OCI-M2 (cell line): ENCODE results near the gene DNAH14.
"Not testable (repeated sequence)": the region's sequence is repeated elsewhere in the genome, so short reads cannot be mapped to it uniquely, and the experiment has no call there.

Experiments used
- DNase-seq: peaks from one replicate; lab custom pipeline; 2025; ENCODE audit not compliant: unreplicated experiment; lab: John Stamatoyannopoulos, UW

Gene DNAH14

DNA sequence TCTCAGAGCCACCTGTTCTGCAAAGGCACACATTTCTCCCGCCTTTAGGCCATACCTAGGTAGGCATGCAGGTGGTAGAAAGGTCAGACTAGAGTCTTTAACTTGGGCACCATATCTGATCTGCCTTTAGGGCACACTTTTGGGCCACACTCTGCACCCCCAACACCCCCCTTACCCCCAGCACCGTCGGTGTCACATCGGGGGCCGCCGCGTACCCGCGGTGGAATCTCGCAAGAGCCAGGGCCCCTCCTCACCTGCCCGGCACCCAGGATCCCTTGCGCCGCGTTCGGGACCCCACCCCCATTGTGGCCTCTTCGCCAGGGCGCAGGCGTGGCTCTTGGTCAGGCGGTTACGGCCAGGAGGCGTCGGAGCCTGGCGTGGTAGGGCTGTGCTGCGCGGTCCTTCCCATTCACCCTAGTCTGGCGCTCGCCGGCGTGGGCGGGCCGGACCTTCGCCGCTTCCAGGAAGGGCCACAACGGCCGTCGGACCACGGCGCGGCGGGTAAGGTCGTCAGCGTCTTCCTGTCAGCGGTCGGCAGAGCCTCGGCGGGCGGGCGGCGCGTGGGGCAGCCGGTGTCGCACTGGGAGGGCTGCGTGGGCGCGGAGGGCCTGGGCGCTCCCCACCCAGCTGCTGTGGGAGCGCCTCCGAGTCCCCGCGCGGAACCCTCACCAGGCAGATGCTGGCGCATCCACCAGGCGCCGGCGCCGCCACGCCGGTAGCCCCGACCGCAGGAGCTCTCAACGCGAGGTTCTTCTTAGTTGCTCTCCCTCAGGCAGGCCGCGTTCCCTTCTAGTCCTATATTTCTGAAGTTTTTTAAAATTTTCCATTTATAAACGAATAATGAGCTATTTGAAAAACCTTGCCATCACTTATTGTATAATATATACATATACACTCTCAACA, at the start of gene DNAH14:
Gene DNAH14, plus strand, starts transcription at position 341 of the 903 bp plus-strand sequence. CDS start 23,028 bp downstream, outside the sequence.
- DNase-seq, result peak; percentile 32

DNA sequence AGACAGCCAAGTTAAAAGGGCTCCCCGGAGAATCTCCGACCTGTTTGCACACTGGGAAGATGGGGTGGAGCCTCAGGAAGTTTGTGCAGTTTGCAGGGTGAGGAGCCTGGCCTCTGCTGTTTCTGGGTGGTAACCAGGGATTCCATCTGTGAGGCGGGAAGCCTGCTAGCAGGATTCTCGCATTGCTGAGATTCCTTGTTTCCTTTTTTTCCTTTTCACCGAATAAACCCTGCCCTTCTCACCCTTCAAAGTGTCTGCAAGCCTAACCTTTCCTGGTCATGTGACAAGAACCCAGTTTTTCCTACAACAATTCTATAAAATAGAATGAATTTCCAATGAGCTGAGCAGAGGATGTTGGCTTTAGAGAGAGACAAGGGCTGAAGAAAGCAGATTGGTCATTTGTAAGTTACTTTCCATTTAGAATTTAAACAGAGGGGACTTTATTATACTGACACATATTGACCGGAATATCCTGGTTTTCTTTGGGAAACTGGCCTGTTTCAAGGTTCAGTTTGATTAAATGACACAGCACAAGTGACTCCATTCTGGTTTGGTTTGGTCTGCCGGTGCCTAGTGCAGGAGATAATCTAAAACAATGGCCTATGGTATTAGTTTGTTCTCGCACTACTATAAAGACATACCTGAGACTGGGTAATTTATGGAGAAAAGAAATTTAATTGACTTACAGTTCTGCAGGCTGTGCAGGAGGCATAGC, 48.7 kb upstream of the DNAH14 start:
- no peak for DNase-seq

DNA sequence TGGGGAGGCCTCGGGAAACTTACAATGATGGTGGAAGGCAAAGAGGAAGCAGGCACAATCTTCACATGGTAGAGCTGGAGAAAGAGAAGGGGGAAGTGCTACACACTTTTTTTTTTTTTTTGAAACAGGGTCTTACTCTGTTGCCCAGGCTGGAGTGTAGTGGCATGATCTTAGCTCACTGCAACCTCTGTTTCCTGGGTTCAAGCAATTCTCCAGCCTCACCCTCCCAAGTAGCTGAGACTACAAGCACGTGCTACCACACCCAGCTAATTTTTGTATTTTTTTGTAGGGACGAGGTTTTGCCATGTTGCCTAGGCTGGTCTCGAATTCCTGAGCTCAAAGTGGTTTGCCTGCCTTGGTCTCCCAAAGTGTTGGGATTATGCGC, 48.2 kb upstream of the DNAH14 start:
- DNase-seq, result not testable (repeated sequence)

DNA sequence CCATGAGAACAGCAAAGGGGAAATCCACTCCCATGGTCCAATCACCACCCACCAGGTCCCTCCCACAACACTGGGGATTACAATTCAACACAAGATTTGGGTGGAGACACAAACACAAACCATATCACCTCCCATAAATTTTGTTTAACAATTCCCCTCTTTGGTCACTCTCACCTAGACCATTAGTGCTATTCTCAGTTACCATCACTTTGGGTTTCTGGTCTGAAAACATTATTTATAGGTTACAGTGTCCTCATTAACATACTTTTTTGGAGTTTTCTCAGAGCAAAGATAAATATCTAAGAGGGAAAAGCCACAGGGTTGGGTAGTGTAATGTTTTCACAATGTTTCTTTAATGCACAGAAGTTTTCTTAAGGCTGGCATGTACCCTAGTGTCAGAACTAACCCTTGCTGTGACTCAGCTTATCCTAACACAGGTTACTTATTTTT, 47.7 kb upstream of the DNAH14 start:
- DNase-seq, result no peak

GRCh38 chr1:224882264-224882663, 47.2 kb upstream of the DNAH14 start:
- no peak for DNase-seq

DNA sequence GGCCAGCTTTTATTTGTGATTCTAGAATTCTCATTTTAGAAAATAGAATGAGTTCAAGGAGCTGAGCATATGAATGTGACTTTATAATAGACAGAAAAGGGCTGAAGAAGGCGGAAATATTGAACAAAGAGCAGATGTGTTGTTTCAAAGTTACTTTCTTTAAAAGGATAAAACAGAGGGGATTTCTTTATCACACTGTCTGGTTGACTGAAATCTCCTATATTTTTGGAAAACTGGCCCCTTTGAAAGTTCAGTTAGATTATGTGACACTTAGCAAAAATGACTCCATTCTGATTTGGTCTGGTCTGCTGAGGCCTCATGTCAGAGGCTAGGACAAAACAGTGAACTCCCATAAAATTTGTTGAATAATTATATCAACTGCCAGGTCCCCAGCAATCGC, 46.4 kb upstream of the DNAH14 start:
- DNase-seq, result no peak

- no peak for DNase-seq
Measured at GRCh38 chr1:224884361-224884801, 45.1 kb upstream of the DNAH14 start.

GRCh38 chr1:224885376-224885775, 44.1 kb upstream of the DNAH14 start:
- not testable (repeated sequence) for DNase-seq

- DNase-seq, result no peak
Measured at GRCh38 chr1:224894915-224895314, 34.6 kb upstream of the DNAH14 start.

GRCh38 chr1:224896130-224896781, 33.2 kb upstream of the DNAH14 start:
- no peak for DNase-seq

DNA sequence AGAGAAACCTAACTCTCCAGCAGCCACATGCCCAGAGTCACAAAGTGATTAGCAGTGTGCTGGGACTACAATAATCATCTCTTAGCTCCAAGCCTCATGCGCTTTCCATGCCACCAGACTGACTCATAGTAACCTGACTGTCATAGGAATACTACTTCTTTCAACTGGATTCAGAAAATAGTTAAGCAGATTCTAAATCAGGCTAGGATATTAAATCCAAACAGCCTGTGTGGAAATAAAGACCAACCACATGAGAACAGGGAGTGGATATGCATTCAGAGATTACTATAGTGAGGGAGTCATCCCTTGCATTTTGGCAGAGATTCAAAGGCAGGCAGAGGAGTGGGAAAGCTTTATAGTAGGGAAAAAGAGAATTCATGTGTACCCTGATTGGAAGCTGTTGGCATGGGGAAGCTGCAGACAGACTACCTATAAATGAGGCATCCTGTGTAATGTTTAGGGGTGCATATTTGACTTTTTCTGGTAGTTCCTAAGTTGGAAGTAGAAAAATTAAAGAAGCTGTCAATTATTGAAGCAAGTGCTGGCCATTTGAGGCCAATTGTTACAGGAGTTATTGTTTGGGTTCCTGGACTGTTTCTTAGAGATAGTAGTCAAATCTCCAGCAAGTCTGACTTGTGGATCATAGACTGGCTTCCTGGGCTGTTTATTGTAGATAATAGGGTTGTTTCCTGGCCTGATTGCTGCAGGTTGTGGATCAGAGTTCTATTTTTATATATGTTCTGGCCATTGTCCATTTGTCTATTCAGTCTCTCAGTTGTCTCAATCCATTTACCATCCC, 31.7 kb upstream of the DNAH14 start:
- DNase-seq, result no peak

- DNase-seq, result no peak
Measured at GRCh38 chr1:224898937-224899336, 30.5 kb upstream of the DNAH14 start.

DNA sequence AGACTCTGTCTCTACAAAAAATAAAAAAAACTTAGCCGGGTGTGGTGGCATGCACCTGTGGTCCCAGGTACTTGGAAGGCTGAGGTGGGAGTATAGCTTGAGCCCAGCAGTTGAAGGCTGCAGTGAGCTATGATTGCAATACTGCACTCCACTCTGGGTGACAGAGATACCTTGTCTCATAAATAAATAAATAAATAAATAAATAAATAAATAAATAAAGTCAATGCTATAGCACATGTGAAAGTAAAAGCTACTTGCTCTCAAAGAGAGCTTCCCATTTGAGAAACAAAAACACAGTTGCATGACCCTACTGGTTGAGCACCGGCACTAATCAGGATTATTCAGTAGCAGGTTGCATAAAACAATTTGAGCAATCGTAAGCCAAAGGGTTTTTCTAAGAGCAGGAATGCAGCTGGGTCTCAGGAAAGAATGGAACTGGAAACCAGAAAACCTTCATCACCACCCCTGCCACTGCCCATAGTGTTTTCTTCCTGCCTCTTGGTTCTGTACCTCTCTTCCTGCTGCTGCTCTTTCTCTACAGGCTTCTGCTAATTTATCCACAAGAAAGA, 29.3 kb upstream of the DNAH14 start:
- DNase-seq, result no peak

GRCh38 chr1:224901087-224901810, 28.2 kb upstream of the DNAH14 start:
- DNase-seq, result no peak

- no peak for DNase-seq
Measured at GRCh38 chr1:224903955-224904354, 25.5 kb upstream of the DNAH14 start.

DNA sequence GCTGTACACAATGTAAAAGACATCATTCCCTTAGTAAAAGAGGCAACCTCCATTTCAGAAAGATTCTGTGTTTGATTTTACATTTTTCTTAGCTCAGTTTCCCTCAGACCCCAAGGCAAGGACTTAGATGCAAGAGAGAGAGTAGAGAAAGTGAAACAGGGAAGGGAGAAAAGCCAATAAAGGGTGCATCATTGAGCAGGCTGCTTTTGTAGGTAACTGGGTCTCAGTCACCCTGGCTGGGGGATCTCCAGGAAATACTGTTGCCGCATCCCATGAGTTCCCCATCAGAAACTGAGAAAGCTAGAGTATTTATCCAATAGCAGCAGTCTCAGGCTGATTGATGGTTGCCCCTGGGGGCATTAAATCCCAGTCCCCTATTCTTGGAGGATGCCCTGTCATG, 23.1 kb upstream of the DNAH14 start:
- no peak for DNase-seq

GRCh38 chr1:224911217-224911616, 18.3 kb upstream of the DNAH14 start:
- no peak for DNase-seq

- no peak for DNase-seq
Measured at GRCh38 chr1:224914292-224914900, 15.1 kb upstream of the DNAH14 start.

DNA sequence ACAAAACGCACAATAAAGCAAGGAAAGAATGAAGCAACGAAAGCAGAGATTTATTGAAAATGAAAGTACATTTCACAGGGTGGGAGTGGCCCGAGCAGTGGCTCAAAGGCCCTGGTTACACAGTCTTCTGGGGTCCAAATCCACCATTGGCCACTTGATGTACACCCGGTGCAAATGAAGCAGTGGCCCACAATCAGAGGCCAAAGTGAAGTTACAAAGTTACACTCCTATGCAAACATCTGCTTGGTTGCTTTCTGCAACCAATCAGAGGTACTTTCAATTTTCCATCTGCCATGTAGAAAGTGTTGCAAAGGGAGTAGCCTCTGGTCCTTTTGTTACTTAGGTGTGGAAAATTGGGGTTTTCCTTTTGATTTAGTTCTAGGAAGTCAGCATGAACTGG, 10.0 kb upstream of the DNAH14 start:
- DNase-seq, result no peak
